Cerebellar nuclear complex (tissue), 1 donor: ENCODE data around the gene IKZF2.
A peak's percentile ranks its signal among the peaks of the same experiment; 100 is the strongest.

ENCODE experiments used
- DNase-seq, 2 experiments: peaks; one replicate each; lab custom pipeline; 2025; lab: John Stamatoyannopoulos, UW

The IKZF2 gene

DNA sequence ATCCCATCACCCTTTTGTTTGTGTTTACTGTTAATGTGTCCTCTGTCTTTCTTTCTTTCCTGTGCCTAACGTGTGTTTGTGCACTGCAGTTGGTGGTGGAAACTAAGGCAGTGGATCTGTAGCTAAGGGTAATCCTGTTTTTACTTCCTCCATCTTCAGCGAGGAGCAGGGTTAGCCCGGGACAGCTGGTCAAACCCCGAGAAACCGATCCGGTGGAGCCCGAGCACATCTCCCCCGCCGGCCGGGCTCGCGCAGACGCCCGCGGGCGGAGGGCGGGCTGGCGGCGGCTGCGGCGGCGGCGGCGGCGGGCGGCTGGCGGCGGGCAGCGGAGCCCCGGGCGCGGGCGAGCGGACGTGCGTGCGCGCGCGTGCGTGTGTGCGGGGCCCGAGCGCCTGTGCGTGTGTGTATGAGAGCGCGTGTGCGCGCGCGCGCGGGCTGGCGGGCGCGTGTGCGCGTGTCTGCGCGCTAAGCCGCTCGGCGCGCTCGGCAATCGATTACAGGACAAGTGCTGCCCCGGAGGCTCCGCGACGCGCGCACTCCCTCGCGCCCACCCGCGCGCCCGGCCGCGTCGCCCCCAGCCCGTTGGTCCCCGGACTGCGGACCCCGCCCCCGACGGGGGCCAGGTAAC, at the start of gene IKZF2:
TSS of gene IKZF2 (minus strand) at position 176 of the 628 bp plus-strand sequence. CDS start 2,983 bp downstream, outside the sequence.
- DNase-seq, result peak in 1 of 2 experiments; percentile 59

DNA sequence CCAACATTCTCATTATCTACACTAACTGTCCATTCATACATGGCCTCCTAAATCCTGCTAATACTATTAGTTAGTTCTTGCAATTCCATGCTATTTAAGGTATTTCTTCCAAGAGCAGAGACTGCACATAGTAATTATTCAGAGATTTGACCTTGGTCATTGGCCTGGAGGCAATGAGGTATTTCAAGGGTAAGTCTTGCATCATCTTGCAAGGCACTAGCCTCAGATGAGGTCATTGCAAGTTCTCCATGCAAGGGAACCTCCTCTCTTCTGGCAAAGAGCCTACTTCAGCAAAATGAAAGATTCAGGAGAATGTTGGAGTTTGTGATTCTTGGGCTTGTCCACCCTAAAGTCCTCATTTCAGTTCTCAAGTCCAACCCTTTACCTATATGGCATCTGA, 48.5 kb upstream of the IKZF2 start:
- no peak for DNase-seq

DNA sequence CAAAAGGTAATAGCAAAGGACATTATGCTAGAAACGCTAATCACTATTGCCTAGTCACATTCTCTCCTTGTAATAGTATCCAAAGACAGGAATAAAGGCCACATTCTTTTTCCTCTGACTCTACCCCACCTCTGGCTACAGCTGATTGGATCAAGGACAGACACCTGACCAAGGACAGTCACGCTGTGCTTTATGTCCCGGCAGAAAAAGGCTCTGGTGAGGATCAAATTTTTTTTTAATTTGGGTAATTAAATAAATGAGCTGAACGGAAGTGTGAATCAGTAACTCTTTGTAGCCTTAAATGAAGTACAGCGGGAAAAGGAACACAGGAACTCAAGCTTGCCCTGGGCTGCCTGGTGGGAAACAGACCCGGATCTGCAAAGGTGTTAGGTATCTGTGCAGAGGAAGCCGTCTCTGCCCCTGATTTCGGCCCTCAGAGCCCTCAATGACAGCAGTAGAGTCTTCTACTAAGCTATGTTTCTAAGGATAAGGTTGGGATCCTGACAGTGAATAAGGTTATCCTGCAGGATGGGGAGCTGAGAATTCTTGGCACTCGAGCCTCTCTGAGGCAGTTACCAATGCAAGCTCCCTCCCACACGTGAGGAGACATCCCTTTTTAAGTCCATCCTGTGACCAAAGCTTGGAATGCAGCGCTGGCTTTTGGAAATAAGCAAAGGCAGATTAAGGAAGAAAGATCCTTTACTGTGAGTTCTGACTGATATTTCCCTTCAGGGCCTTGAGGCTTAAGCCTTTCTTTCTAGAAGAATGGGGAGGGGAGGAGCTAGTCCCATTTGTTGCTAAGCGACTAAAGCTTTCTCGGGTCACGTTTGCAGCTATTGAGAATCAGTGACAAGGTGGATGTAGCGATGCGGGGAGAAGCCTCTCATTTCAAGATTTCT, 37.8 kb upstream of the IKZF2 start:
- no peak for DNase-seq

DNA sequence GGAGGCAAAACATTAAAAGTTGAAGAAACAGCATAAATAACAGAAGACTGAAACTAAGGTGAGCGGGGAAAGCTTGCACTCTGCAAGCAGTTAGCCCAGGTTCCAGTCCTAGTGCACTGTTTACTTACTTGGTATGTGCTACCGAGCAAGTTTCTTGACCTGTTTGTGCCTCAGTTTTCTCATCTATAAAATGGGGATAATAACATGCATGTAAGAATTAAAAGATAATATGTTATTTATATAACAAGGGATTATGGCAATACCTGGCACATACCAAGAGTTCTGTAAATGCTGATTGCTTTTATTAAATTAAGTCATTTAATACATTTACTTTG, 37.1 kb upstream of the IKZF2 start:
- DNase-seq, result no peak

DNA sequence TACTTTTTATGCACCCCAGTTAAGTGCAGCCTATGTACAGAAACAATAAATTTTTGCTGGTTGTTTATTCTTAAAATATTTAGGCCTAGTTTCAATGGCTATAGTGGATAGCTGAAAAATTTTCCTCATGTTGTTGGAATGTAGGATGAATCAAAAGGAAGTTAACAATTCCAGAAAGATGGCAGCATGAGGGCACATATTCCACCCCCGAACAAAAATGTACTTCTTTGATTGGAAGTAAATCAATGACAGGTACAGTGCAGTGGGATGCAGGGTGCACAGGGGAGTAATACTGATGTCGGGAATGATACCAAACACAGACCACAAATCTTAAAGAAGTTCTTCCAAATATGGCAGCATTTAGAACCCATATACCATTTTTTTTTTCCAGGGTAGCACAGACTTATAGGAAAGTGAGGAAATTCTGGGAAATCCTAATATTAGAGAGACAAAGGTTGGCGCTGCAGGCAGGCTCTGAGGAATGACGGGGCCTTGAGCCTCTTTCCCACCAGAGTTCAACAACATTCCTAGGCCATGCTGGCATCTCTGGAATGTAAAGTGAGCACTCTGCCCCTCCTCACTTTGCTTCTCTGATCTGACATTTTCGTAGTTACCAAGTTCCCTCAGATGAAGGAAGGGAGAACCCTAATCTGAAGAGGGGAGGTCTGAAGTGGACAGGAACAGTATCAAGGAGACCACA, 36.6 kb upstream of the IKZF2 start:
- no peak for DNase-seq

DNA sequence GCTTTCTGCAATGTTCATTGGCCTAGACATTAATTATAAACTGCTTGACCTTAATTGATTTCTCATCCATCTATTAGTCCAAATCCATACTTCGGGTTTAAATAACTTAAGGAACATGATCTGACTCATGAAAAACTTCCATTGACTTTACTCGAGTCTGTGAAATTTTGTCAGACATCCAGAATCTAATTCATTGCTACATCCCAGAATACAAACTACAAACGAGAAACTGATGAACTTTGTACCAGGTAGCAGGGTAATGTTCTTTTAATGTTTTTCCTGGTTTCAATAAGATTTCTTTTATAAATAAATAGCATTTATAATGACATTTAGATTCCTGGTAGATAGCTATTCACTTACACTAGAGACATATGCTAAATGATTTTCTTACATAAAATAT, 36.0 kb upstream of the IKZF2 start:
- no peak for DNase-seq

DNA sequence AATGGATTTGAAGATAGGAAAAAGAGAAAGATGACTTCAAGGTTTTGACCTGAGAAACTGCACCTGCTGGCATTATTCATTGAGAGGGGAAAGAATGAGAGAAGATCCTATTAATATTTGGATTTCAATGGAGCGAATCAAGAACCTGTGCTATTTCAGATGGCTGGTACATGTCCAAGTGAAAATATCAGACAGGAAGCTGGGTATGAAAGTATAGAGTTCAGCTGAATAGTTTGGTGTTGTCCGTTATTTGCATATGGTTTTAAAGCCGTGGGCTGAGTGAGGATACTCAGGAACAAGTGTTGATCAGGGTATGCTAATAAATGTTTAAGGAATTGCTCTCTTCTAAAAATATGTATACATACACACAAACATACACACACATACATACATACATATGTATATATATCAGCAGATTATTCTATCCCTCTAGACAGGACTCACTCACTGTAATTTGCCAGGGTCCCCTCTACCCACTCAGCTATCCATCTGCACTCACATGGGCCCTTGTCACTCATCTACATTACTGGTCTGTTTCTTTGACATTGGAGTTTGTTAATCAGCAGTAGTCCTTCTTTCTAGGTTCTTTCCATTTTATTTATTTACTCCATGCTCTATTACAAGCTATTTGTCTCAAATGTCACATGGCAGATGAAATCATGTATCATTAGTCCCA, 33.9 kb upstream of the IKZF2 start:
- no peak for DNase-seq

DNA sequence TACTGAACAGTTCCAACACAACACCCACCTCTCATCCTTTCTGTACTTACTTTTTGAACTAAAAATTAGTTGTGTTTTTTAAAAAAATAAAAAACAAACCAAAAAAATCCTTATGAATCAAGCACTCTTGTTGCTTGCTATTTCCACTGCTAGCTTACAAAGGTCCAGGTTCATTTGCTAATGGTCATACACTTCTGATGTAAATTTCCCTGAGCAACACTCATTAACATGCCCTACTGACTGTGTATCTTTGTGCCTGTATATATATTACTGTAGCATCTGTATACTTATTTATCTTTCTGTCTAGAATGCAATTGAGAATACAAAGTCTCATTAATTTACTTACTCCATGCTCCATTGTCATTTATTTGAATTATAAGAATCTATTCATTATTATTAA, 30.3 kb upstream of the IKZF2 start:
- no peak for DNase-seq

DNA sequence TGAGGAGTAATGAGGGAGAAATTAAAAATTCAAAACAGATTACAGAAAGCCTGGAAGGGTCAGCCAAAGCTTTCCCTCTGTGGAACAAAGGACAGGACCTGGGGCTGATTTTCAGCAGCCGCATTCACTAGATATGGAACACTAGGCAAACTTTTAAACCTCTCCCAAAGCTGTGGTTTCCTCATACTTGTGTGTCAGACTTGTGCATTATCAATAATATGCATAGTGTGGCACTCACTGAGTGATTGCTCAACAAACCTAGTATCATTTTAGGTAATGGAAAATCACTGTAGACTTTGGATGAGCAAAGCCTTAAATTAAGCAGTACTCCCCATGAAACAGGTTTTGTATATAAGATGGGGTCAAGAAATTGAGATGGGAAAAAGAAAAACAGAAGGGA, 26.3 kb upstream of the IKZF2 start:
- DNase-seq, result no peak

DNA sequence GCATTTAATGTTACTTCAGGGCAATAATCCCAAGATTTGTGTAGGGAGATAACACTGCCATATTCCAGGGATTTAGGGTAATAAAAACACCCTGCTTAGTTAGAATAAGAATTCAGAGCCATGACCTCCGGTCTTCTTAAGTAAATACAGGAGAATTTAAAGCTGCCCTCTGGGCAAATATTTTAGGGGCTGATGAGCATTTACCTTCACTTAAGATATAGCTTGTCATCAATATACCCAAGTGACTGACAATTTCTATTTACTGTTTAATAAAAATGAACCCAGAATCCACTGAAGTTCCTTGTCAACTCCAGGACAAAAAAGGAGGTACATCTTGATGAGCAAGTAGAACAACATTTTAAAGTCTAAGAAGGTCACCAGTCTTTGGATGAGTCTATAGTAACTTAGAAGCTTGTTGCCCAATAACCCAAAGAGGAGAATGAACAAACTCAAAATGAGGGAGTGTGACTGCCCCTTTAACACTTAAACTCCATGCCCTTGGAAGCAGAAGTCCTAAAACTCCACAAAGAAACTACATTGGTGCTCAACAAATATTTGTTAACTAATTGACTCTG, 24.3 kb upstream of the IKZF2 start:
- no peak for DNase-seq

DNA sequence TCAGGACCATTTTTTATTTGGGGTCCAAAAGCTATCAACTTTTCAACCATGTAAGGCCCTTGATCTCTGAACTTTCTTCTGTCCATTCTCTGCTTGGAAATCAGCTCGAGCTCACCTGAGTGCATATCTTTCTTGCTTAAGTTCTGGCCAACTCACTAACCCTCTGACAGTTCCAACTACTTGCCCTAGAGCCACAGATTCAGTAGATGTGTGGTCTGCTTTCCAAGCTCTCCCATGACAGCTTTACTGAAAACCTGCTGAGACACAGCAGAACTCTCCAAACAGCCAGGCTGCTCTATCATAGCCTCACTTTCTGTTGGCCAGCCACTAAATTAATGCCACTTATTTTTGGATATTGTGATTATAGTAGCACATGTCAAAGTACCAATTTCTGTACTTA, 21.2 kb upstream of the IKZF2 start:
- no peak for DNase-seq

DNA sequence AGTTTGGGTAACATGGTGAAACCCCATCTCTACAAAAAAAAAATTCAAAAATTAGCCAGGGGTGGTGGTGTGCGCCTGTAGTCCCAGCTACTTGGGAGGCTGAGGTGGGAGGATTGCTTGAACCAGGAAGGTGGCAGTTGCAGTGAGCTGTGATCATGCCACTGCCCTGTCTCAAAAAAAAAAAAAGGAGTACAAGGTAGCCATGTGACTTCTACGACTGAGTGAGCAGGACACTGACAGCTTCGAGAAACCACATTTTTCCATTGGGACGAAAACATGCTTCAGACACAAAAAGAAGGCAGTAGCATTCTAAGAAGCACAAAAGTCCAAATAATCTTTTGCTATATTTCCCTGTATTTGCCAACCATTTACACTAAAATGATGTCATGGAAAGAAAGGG, 19.7 kb upstream of the IKZF2 start:
- DNase-seq, result no peak

DNA sequence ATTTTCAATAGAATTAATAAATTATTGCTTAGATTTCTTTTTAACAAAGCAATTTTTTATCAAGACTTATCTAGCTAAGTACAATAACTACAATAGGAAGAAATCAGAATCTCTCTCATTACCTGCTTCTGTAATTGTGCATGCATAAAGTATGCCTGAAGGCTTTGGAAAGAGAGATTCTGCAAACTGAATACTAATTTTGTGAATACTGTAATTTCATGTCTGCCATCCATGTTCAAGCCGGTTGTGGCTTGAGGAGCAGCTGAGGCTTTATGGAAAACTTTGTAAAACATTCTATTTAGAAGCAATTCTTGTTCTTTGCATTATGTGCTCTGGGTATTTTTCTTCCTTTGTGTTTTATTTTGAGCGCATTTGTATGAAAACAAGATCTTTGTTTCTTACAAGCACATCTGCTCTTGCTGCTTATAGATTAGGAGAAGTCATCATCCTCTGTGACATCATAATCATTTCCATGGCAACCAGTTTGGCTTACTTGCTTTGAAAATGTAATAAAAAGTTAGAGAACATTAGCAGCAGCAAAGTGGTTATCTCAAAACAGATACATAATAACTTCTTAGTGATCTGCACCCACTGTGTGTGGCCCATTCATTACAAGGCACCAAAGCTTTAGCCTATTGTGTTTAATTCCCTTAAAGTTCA, 16.0 kb upstream of the IKZF2 start:
- no peak for DNase-seq

DNA sequence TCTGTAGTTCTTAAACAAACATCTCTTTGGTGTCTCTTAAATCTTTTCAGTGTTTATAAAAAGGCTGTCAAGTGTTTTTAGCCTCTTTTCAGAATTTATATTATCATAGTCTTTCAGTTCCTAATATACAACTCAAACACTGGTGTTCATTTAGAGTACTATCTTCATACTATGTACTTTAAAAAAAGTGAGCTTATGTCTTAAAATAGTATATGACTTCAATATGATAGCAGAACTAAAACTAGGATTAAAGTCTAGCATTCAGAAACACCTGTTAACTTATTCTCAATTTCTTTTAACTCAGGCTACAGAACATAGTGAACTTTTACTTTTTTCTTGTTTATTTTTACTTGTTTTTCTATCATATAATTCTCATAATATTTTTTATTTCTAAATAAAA, 14.7 kb upstream of the IKZF2 start:
- DNase-seq, result no peak

DNA sequence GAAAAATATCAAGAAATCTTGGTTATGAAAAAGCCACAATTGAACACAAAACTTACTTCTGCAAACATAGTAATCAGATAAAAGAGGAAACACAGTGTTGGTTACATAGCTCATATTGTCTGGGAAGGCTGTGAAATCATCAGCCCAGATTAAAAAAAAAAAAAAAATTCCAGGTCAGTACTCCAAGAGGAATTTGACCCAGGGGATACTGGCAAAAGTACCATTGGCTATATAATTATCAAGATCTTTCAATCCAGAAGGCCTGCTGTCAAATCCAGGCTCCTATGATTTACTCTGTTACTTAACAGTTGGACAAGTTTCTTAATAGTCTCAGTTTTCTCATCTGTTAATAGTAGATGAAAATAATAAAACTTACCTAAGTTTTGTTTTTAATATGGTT, 12.9 kb upstream of the IKZF2 start:
- no peak for DNase-seq

DNA sequence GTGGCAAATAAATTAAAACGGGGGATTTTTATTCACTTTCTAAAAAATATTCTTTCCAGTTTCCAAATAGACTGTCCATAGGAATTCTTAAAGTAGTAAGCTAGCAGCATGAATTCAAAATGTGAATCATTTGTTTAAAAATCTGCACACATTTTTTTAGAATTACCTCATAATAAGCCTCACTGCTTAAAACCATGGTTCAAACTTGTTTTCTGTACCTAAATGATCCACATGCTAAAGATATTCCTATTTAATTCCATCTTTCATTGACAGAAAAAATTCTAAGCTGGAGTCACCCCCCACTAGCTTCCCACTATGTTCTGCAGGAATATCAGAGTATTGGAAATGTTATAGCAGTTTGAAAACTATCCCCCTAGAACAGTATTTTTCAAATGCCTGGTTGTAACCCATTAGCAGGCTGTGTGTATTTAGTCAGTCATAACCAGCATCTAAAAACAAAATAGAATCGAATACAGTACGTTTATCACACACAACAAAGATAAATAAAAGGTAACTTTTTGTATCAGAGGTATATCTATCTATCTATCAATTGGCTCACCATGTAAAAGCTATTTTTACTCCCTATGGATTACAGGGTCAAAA, 11.2 kb upstream of the IKZF2 start:
- DNase-seq, result no peak

DNA sequence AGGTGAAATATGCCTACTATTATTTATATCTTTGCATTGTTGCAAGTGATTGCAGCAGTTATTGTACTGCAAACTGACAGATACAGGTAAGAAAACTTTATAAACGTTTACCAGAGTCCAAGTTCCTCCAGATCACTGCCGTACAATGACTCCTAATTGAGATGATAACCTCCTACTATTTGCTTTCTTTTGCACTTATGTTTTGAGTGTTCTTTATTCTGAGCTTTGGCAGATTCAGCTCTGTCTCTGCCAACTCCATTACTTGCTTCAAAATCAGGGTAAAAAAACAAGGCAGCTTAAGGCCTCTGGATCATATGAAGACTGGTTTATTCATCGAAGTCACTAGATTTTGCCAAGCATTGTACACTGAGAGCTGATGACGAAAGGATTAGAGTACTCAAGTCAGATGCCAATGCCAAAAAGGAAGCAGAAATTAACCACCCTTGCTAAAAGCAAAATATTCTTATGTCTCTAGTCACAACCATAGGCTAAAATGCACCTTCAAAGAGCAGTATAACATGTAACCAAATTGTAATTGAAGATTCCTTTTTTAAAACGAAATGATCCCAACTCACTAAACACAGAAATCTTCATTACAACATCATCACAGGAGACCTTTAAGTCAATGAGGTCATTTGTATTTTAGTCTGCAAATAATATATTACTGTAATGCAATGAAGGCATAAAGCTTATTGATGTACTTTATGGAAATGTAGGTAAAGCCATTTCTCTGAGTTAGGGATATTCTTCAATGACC, 10.5 kb upstream of the IKZF2 start:
- DNase-seq, result no peak

DNA sequence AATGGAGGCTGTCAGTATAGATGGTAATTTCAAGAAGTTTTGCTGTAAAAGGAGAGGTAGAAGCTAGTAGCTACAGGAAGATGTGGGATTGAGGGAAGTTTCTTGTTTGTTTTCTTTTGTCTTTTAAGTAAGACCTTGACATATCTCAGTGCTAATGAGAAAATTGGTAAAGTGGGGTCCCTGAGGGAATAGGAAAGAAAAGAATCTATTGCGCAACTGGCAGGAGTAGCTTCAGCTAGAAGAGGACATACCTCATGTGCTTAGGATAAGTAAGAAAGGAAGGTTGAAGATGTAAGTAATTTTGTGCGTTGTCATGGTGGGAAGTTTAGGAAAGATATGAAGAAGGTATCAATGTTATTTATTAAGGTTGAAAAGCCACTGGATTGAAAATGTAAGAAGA, 8.4 kb upstream of the IKZF2 start:
- no peak for DNase-seq

DNA sequence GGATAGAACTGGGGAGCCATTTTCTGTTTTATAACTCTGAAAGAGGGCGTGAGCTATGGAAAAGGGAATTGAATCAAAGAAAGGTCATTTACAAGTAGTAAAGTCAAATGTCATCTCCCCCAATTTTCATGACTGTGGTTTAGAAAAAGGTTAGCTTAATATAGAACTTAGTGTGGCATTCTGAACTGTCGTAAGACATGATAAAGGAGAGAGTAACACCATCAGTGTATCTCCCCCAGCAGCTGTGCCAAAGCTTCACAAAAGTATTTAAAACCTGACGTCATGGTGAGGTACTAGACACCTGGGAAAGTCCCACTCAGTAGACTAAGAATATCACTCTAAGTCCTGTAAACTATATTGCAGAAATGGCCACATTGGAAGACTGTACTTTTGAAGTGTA, 5.8 kb upstream of the IKZF2 start:
- DNase-seq, result no peak

DNA sequence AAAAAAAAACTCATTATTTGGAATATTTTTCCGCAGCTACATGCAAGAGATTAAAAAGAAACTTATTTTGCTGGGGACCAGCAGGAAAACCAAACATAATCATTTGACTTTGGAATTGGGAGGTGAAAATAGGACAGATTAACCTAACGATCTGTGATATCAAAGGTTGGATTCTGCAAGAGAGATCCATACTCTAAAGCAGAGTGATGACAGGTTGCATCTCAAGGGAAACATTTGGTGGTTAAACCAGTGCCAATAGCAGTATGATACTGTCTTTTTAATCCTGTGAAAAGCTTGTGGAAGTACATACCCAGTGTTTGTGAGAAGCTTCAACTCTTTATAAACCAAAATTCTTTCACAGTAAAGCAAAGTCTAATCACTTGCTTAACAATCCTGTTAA, 5.3 kb upstream of the IKZF2 start:
- DNase-seq, result no peak
